HG03571 (cell line): ENCODE data around the gene PPP1R2B.

Experiments
- ATAC-seq: cut with Tn5 transposase; IDR thresholded peaks from one replicate; pipeline ENCODE4 v1.9.1; 2021; ENCODE audit not compliant: unreplicated experiment

PPP1R2B gene

DNA sequence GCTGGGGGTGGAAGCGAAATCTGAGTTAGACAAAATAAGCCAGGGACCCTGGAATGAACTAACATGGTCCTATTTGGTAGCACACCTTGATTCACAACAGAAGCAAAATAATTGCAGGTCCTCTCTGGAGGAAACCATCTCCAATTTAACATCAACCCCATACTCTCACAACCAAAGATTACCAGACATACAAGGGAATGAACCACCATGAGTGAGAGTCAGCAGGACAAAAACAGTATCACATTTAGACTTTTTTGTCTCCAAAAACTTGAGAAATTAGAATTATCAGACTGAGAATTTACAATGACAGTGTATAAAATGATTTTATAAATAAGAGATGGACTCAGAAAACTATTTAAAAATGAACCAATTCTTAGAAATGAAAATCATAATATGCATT, 21.1 kb downstream of the PPP1R2B start:
- no peak for ATAC-seq

DNA sequence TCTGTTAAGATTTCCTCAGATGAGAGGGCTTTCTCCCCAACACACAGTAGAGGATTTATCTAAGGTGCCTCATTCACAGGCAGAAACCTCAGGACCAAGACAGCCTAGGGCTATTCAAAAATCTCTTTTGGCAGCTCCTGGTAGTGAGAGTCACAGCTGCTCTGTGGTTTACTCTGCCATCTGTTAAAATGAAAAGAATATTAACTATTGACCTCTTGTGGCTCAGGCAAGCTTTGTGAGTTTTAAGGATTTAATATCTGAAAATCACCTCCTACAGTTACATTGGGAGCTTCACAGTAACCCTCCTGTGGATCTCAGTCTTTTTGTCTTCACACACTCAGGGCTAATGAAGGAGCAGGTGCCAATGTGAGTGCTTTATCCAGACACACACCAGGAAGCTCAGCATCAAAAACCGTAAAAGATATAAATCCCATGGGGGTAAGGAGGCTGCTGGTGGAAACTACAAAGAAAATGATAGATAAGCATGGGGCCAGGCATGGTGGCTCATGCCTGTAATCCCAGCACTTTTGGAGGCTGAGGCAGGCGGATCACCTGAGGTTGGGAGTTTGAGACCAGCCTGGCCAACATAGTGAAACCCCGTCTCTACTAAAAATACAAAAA, 29.7 kb downstream of the PPP1R2B start:
- ATAC-seq = peak; percentile 93

DNA sequence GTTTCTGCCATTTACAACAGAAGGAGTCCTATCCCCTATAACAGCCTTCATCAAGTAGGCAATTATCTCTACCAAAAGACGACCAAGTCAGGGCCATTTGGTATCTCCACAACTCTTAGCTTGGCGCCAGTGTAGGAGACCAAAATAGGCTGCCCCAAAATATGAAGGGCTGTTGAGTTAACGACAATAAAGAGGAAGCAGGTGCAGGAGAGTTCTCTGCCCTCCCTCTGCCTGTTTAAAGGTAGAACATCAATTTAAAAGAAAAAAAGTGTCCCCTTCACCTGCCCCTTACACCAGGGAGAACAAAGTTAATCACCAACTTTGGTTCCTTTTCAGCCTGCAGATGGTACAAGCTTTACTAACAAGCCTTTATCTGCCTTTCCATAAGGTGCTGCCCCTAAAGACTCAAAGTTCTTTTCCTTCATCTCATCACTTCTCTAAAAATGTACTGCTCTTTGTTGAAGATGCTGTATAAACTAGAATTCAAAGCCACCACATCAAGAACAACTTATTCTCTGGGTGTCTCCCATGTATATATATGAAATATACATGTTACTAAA, 33.3 kb downstream of the PPP1R2B start:
- ATAC-seq = no peak

DNA sequence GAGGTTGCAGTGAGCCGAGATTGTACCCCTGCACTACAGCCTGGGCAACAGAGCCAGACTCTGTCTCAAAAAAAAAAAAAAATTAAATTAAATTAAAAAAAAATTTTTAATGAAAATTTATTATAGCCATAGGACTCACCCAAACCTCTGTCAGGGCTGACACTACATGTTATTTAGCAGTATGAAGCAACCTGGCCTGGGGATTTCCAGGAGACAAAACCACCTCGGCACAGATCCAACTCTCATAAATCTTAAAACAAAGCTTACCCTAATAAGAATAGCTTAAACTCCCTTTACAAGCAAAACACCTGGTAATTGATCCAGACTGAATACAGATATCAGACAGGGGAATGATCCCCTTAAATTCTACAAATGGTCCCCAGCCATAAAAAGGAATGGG, 38.4 kb downstream of the PPP1R2B start:
- no peak for ATAC-seq

DNA sequence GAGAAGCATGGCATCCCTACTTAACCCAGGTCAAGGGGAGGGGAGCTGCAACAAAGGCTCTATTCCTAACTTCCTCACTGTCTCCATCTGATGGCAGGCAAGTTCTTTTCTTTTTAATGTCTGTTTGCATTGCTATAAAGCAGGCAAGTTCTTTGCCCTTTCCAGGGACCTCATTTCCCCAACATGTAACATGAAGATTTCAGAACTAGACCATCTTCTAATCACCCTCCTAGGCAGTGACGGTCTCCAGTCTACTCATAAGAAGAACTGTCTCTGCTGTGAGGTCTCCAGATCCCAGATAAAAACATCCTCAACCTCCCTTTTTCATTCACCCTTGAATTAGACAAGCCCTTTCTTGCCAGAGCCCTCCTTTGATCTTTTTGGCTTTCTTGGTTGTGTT, 42.1 kb downstream of the PPP1R2B start:
- no peak for ATAC-seq

DNA sequence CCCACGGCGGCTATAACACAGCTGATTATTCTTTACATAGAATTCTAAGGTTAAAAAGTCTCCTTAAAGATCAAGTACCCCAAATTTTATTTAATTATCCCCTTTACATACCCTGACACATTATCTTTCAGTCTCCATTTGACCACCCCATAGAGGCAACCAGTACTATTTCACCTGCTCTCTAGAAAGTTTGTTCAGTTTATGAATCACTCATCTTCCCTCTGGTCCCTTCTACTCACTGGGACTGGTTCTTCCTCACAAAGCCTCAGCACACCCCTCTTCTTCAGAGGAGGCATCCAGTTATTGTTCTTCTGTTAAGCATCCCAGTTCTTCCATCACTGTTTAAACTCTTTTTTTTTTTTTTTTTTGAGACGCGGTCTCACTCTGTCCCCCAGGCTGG, 42.8 kb downstream of the PPP1R2B start:
- ATAC-seq = no peak

DNA sequence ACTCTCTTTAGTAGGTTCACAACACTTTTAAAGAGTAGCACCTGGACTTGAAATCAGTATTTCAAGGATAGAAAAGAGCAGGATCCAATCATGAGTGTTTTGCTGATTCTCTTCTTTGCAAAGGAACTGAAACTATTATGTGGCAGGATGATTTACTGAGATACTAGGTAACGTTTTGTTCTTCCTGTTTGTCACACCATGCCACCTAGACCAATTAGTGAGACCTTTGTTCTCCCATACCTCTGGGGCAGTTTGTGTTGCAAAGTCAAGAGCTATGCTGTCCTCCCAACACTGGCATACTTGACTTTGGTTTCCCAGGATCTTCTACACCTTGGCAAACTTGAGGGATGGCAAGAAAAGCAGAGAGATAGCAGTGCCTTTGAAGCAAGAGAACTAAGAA, 43.4 kb downstream of the PPP1R2B start:
- ATAC-seq = peak; percentile 82

GRCh38 chr5:156896546-156896945, 46.5 kb downstream of the PPP1R2B start:
- no peak for ATAC-seq
